Upper lobe of left lung (tissue), 6 donors: ENCODE measurements around the gene DIP2C. TPM values are rescaled to one million over a fixed set of nuclear protein-coding genes. Genes with fewer than 3 reads are reported as not detected.
"Not testable (repeated sequence)": the region's sequence is repeated elsewhere in the genome, so short reads cannot be mapped to it uniquely, and the experiment has no call there.

Source experiments
- ATAC-seq, 2 donors: fragments of 200-7000 bp; cut with Tn5 transposase; one replicate each; pipeline ENCODE4 v1.9.1; 2022; ENCODE audit warnings: mild to moderate bottlenecking in 2 of 2, moderate library complexity in 2 of 2; ENCODE audit not compliant: low FRiP score in 2 of 2
- DNase-seq, 2 donors: peaks; one replicate each; pipeline ENCODE4 v3.0.0-alpha.2; 2019 to 2020
- H3K27ac ChIP-seq, 4 donors: fragments of 200-600 bp; sonication (generic); one replicate each; pipeline ENCODE4 v1.5.1; 2016 to 2019
- H3K27me3 ChIP-seq, 4 donors: fragments of 200-600 bp; sonication (generic); one replicate each; pipeline ENCODE4 v1.5.1; 2017 to 2019
- H3K36me3 ChIP-seq, 4 donors: fragments of 200-600 bp; sonication (generic); one replicate each; pipeline ENCODE4 v1.5.1; 2016 to 2019
- H3K4me1 ChIP-seq, 4 donors: fragments of 200-600 bp; sonication (generic); one replicate each; pipeline ENCODE4 v1.5.1; 2018 to 2019
- H3K4me3 ChIP-seq, 4 donors: fragments of 200-600 bp; sonication (generic); one replicate each; pipeline ENCODE4 v1.5.1; 2017 to 2019; ENCODE audit warnings: mild to moderate bottlenecking in 2 of 4, moderate library complexity in 1 of 4
- H3K9me3 ChIP-seq, 4 donors: fragments of 200-600 bp; sonication (generic); one replicate each; pipeline ENCODE4 v1.5.1; 2018 to 2019
- CTCF ChIP-seq, 6 experiments: fragments of 450-650 bp in 4 of 6; fragments of 200-600 bp in 2 of 6; sonication (generic) in 2 of 6; IDR thresholded peaks; one replicate each; pipeline ENCODE4 v1.5.1; 2016 to 2019; ENCODE audit warnings: antibody characterized with exemption in 6 of 6
- EP300 ChIP-seq, 4 donors: sonication (generic); formaldehyde crosslinking; IDR thresholded peaks; one replicate each; pipeline ENCODE4 v1.5.1; 2017; ENCODE audit warnings: antibody characterized with exemption in 4 of 4, control low read depth in 2 of 4
- POLR2A ChIP-seq, 4 donors: fragments of 450-650 bp; IDR thresholded peaks; one replicate each; pipeline ENCODE4 v1.5.1; 2016 to 2017; ENCODE audit warnings: antibody characterized with exemption in 4 of 4, mild to moderate bottlenecking in 2 of 4
- POLR2AphosphoS5 ChIP-seq, 2 donors: sonication (generic); formaldehyde crosslinking; IDR thresholded peaks; one replicate each; pipeline ENCODE4 v1.5.1; 2017; ENCODE audit warnings: antibody characterized with exemption in 2 of 2
- WGBS, 2 donors: methylation state at CpG; one replicate each; pipeline ENCODE4 v1.1.5; 2017 to 2018; 5-methylcytosine and 5-hydroxymethylcytosine counted together
- total RNA-seq, 6 donors: library from RNA; depleted of rRNA in 4 of 6; stranded (reverse); fragments of >200 nt in 4 of 6; gene quantifications; one replicate each; pipeline versions ENCODE4 v1.1.0 to v1.2.1, GENCODE V29; 2016 to 2021
- donor health status: DM: no; HTN: no; CAD: no; lungs with moderate emphysema.
- donor health status: DM: no; HTN: yes; CAD: no; lungs with severe emphysema.

The DIP2C gene
- total RNA-seq, 6 donors from 2014 or later = 11.6 to 32.5 (median 14.7) TPM

GRCh38 chr10:681670-682318 is 7.7 kb downstream of the DIP2C start:
- Histone ChIP-seq H3K27me3 (no peaks in the 10 kb centered on the region), H3K9me3 (no peaks in the 10 kb centered on the region), H3K27ac (no peak overlapping the region), H3K4me1 (peaks cover 0 to 4% (median 0%) of the 10 kb centered on the region in 4 donors), H3K4me3 (no peak overlapping the region), H3K36me3 (no peaks in the 10 kb centered on the region)
- 94 to 100% methylated on average over 2 to 9 of the region's 9 CpGs for WGBS, 2 donors
- ATAC-seq (no peak), DNase-seq (no peak)
- TF ChIP-seq CTCF (IDR thresholded peaks at IDR 0.05) (no peak), POLR2AphosphoS5 (IDR thresholded peaks at IDR 0.05) (no peak), EP300 (IDR thresholded peaks at IDR 0.05) (no peak), POLR2A (IDR thresholded peaks at IDR 0.05) (no peak)

GRCh38 chr10:680745-681144 is 8.7 kb downstream of the DIP2C start:
- Histone ChIP-seq H3K36me3 (no peaks in the 10 kb centered on the region), H3K27ac (no peak overlapping the region), H3K4me1 (peaks cover 0 to 4% (median 0%) of the 10 kb centered on the region in 4 donors), H3K27me3 (no peaks in the 10 kb centered on the region), H3K9me3 (no peaks in the 10 kb centered on the region), H3K4me3 (no peak overlapping the region)
- 85 to 90% methylated on average over 6 to 12 of the region's 12 CpGs for WGBS, 2 donors
- DNase-seq (peak in 1 of 2 donors; percentile 30), ATAC-seq (no peak)
- TF ChIP-seq POLR2A (IDR thresholded peaks at IDR 0.05) (no peak), POLR2AphosphoS5 (IDR thresholded peaks at IDR 0.05) (no peak), EP300 (IDR thresholded peaks at IDR 0.05) (no peak), CTCF (IDR thresholded peaks at IDR 0.05) (no peak)

GRCh38 chr10:680146-680545 is 9.3 kb downstream of the DIP2C start:
- Histone ChIP-seq H3K4me3 (no peak overlapping the region), H3K27ac (no peak overlapping the region), H3K9me3 (no peaks in the 10 kb centered on the region), H3K4me1 (peaks cover 0 to 4% (median 0%) of the 10 kb centered on the region in 4 donors), H3K36me3 (no peaks in the 10 kb centered on the region), H3K27me3 (no peaks in the 10 kb centered on the region)
- 70% methylated on average over 5 to 11 of the region's 11 CpGs for whole genome bisulfite sequencing, 2 donors
- TF ChIP-seq POLR2A (IDR thresholded peaks at IDR 0.05) (no peak), EP300 (IDR thresholded peaks at IDR 0.05) (no peak), CTCF (IDR thresholded peaks at IDR 0.05) (no peak), POLR2AphosphoS5 (IDR thresholded peaks at IDR 0.05) (no peak)
- ATAC-seq = no peak
- DNase-seq = no peak

- peak in 1 of 2 donors; percentile 8 for ATAC-seq
- H3K9me3 ChIP-seq = no peaks in the 10 kb centered on the region
Observed at GRCh38 chr10:679556-679955, 9.9 kb downstream of the DIP2C start.

GRCh38 chr10:678662-679005 is 10.8 kb downstream of the DIP2C start:
- not testable (repeated sequence) for H3K4me3 ChIP-seq, ATAC-seq, H3K27me3 ChIP-seq, H3K4me1 ChIP-seq, H3K36me3 ChIP-seq, H3K9me3 ChIP-seq, H3K27ac ChIP-seq, DNase-seq
- WGBS, 2 donors = 75 to 95% methylated on average over 7 to 13 of the region's 24 CpGs

More at GRCh38 chr10:679556-679955, 9.9 kb downstream of the DIP2C start:
- 94 to 98% methylated on average over 13 to 14 of the region's 15 CpGs for WGBS, 2 donors
- Histone ChIP-seq H3K27me3 (no peaks in the 10 kb centered on the region), H3K36me3 (no peaks in the 10 kb centered on the region), H3K4me3 (no peak overlapping the region), H3K27ac (no peak overlapping the region), H3K4me1 (peaks cover 0 to 4% (median 0%) of the 10 kb centered on the region in 4 donors)
- DNase-seq = peak in 1 of 2 donors; percentile 39
- TF ChIP-seq CTCF (IDR thresholded peaks at IDR 0.05) (no peak), POLR2AphosphoS5 (IDR thresholded peaks at IDR 0.05) (no peak), EP300 (IDR thresholded peaks at IDR 0.05) (no peak), POLR2A (IDR thresholded peaks at IDR 0.05) (no peak)
